Liver (tissue), 9 donors: Measurements from ENCODE around the gene RFT1. TPM values are rescaled to one million over a fixed set of nuclear protein-coding genes. Genes with fewer than 3 reads are reported as not detected.

Experiments used
- DNase-seq: peaks from one replicate; pipeline ENCODE4 v3.0.0-alpha.2; 2017; ENCODE audit warnings: low spot score
- H3K27ac ChIP-seq, 2 donors: one replicate each; pipeline ENCODE4 v1.7.0; 2013; ENCODE audit warnings: inconsistent platforms in 2 of 2, low read length in 2 of 2, control low read depth in 1 of 2, low read depth in 1 of 2, mild to moderate bottlenecking in 1 of 2
- H3K27me3 ChIP-seq, 4 donors: one replicate each; pipeline versions ENCODE4 v1.6.1 to v1.7.0; 2013; ENCODE audit warnings: low read length in 3 of 4, inconsistent platforms in 1 of 4, mild to moderate bottlenecking in 1 of 4, moderate library complexity in 1 of 4; ENCODE audit not compliant: control insufficient read depth in 4 of 4, insufficient read depth in 4 of 4
- H3K36me3 ChIP-seq, 4 donors: one replicate each; pipeline versions ENCODE4 v1.6.1 to v1.7.0; 2013; ENCODE audit warnings: low read length in 3 of 4, mild to moderate bottlenecking in 3 of 4, low read depth in 1 of 4, moderate library complexity in 1 of 4; ENCODE audit not compliant: control insufficient read depth in 4 of 4, insufficient read depth in 3 of 4
- H3K4me1 ChIP-seq, 4 donors: one replicate each; pipeline versions ENCODE4 v1.6.1 to v1.7.0; 2013; ENCODE audit warnings: low read length in 3 of 4, mild to moderate bottlenecking in 3 of 4, moderate library complexity in 1 of 4; ENCODE audit not compliant: control insufficient read depth in 4 of 4, insufficient read depth in 4 of 4
- H3K4me3 ChIP-seq, 3 donors: one replicate each; pipeline versions ENCODE4 v1.6.1 to v1.7.0; 2013; ENCODE audit warnings: low read length in 3 of 3, control low read depth in 1 of 3, low read depth in 1 of 3, mild to moderate bottlenecking in 1 of 3
- H3K9ac ChIP-seq, 2 donors: one replicate each; pipeline ENCODE4 v1.7.0; 2013; ENCODE audit warnings: low read length in 2 of 2, mild to moderate bottlenecking in 2 of 2, moderate library complexity in 2 of 2, control low read depth in 1 of 2, low read depth in 1 of 2
- H3K9me3 ChIP-seq, 4 donors: one replicate each; pipeline versions ENCODE4 v1.6.1 to v1.7.0; 2013; ENCODE audit warnings: low read length in 3 of 4; ENCODE audit not compliant: control insufficient read depth in 4 of 4
- ATF3 ChIP-seq: IDR thresholded peaks from 2 replicates; pipeline ENCODE4 v1.6.1; 2016; ENCODE audit warnings: antibody characterized with exemption
- CTCF ChIP-seq: fragments of 150-350 bp; IDR thresholded peaks from 2 replicates; pipeline ENCODE4 v1.5.1; 2017; ENCODE audit warnings: improper control_type of control experiment, low read depth, low read length; ENCODE audit not compliant: missing input control
- EGR1 ChIP-seq, 2 donors: IDR thresholded peaks; 2 replicates each; pipeline ENCODE4 v1.6.1; 2016 to 2018; ENCODE audit warnings: antibody characterized with exemption in 2 of 2, low read depth in 2 of 2
- FOXA1 ChIP-seq: IDR thresholded peaks from 2 replicates; pipeline ENCODE4 v1.6.1; 2016; ENCODE audit warnings: antibody characterized with exemption
- FOXA2 ChIP-seq: IDR thresholded peaks from 2 replicates; pipeline ENCODE4 v1.6.1; 2016; ENCODE audit warnings: antibody characterized with exemption
- GABPA ChIP-seq, 2 donors: IDR thresholded peaks in 1 of 2; conservative IDR thresholded peaks in 1 of 2; 2 replicates each; pipeline ENCODE4 v1.6.1; 2016; ENCODE audit warnings: antibody characterized with exemption in 2 of 2, mild to moderate bottlenecking in 1 of 2, moderate library complexity in 1 of 2
- HNF4A ChIP-seq, 2 donors: conservative IDR thresholded peaks; 2 replicates each; pipeline ENCODE4 v1.6.1; 2016; ENCODE audit warnings: antibody characterized with exemption in 2 of 2, mild to moderate bottlenecking in 2 of 2
- HNF4G ChIP-seq: IDR thresholded peaks from 2 replicates; pipeline ENCODE4 v1.6.1; 2016; ENCODE audit warnings: antibody characterized with exemption
- JUND ChIP-seq, 2 donors: IDR thresholded peaks; 2 replicates each; pipeline ENCODE4 v1.6.1; 2016; ENCODE audit warnings: antibody characterized with exemption in 2 of 2
- MAX ChIP-seq: IDR thresholded peaks from 2 replicates; pipeline ENCODE4 v1.6.1; 2016; ENCODE audit warnings: antibody characterized with exemption
- NR2F2 ChIP-seq: IDR thresholded peaks from 2 replicates; pipeline ENCODE4 v1.6.1; 2016; ENCODE audit warnings: antibody characterized with exemption
- RAD21 ChIP-seq, 2 donors: IDR thresholded peaks; 2 replicates each; pipeline ENCODE4 v1.6.1; 2016; ENCODE audit warnings: antibody characterized with exemption in 2 of 2, mild to moderate bottlenecking in 2 of 2
- REST ChIP-seq: IDR thresholded peaks from 2 replicates; pipeline ENCODE4 v1.6.1; 2016; ENCODE audit warnings: antibody characterized with exemption, mild to moderate bottlenecking
- RXRA ChIP-seq, 2 donors: IDR thresholded peaks; 2 replicates each; pipeline ENCODE4 v1.6.1; 2017 to 2018; ENCODE audit warnings: antibody characterized with exemption in 2 of 2, mild to moderate bottlenecking in 1 of 2
- SP1 ChIP-seq: IDR thresholded peaks from 2 replicates; pipeline ENCODE4 v1.6.1; 2018; ENCODE audit warnings: antibody characterized with exemption, mild to moderate bottlenecking
- TAF1 ChIP-seq: conservative IDR thresholded peaks from 2 replicates; pipeline ENCODE4 v1.6.1; 2016; ENCODE audit warnings: antibody characterized with exemption, mild to moderate bottlenecking
- YY1 ChIP-seq: IDR thresholded peaks from 2 replicates; pipeline ENCODE4 v1.6.1; 2016; ENCODE audit warnings: antibody characterized with exemption, mild to moderate bottlenecking
- ZBTB33 ChIP-seq: IDR thresholded peaks from 2 replicates; pipeline ENCODE4 v1.6.1; 2016; ENCODE audit warnings: antibody characterized with exemption
- WGBS: extraction: QIAGEN DNeasy Blood & Tissue Kit; methylation state at CpG from one replicate; pipeline ENCODE4 v1.1.7; 2013; 5-methylcytosine and 5-hydroxymethylcytosine counted together
- polyA plus RNA-seq, 2 donors: library from polyadenylated mRNA; stranded (reverse) in 1 of 2; unstranded in 1 of 2; fragments of 200-250 nt in 1 of 2; fragments of >200 nt in 1 of 2; fragmentation: Nextera tagmentation in 1 of 2; extraction: Ambion mirVana in 1 of 2; gene quantifications; one replicate each; pipeline versions ENCODE4 v1.2.1 to v1.2.3, GENCODE V29; 2013 to 2015
- total RNA-seq, 2 donors: library from RNA; depleted of rRNA; stranded (reverse); fragments of >200 nt; gene quantifications; one replicate each; pipeline ENCODE4 v1.2.3, GENCODE V29; 2014
- donor health status: healthy.
- donor health status: healthy.
- donor health status: healthy.
- donor health status: healthy.
- donor health status: healthy.

The RFT1 gene
- total and polyA plus RNA-seq, 4 donors: 8.0 to 12.6 (median 11.8) TPM

- Histone ChIP-seq H3K27ac (no peak overlapping the region), H3K9me3 (no peaks in the 10 kb centered on the region), H3K36me3 (no peaks in the 10 kb centered on the region), H3K27me3 (no peaks in the 10 kb centered on the region), H3K4me1 (peaks cover 2 to 10% (median 8%) of the 10 kb centered on the region in 4 donors), H3K4me3 (no peak overlapping the region), H3K9ac (no peak overlapping the region)
- no peak for TF ChIP-seq RXRA (IDR thresholded peaks at IDR 0.05)
- no peak for TF ChIP-seq YY1
- DNase-seq: no peak
- WGBS: 92% methylated on average over 5 of the region's 5 CpGs
These were observed 48.9 kb downstream of the RFT1 start for GRCh38 chr3:53081318-53081717.

GRCh38 chr3:53080612-53081205 is 49.5 kb downstream of the RFT1 start:
- peaks cover 2 to 10% (median 8%) of the 10 kb centered on the region in 4 donors for H3K4me1 ChIP-seq
- H3K27ac ChIP-seq: no peak overlapping the region
- TF ChIP-seq REST (no peak), RAD21 (IDR thresholded peaks at IDR 0.05) (no peak), SP1 (no peak), GABPA (IDR thresholded peaks at IDR 0.05 in 1 of 2, conservative IDR thresholded peaks at IDR 0.05 in 1 of 2) (no peak), ATF3 (no peak), HNF4A (conservative IDR thresholded peaks at IDR 0.05) (no peak), NR2F2 (no peak), FOXA1 (no peak), HNF4G (no peak), MAX (no peak), ZBTB33 (no peak), RXRA (IDR thresholded peaks at IDR 0.05) (no peak), FOXA2 (no peak), CTCF (no peak), JUND (IDR thresholded peaks at IDR 0.05) (no peak), TAF1 (no peak), YY1 (no peak), EGR1 (IDR thresholded peaks at IDR 0.05; ENCODE audit: low read depth in 2 of 2) (no peak)
- no peaks in the 10 kb centered on the region for H3K27me3 ChIP-seq
- no peaks in the 10 kb centered on the region for H3K36me3 ChIP-seq
- no peak overlapping the region for H3K4me3 ChIP-seq
- no peaks in the 10 kb centered on the region for H3K9me3 ChIP-seq
- WGBS: 90% methylated on average over 7 of the region's 7 CpGs
- no peak overlapping the region for H3K9ac ChIP-seq
- no peak for DNase-seq
